ENCODE data around the gene VAC14.
"Not testable (repeated sequence)": the region's sequence is repeated elsewhere in the genome, so short reads cannot be mapped to it uniquely, and the experiment has no call there.

The VAC14 gene

DNA sequence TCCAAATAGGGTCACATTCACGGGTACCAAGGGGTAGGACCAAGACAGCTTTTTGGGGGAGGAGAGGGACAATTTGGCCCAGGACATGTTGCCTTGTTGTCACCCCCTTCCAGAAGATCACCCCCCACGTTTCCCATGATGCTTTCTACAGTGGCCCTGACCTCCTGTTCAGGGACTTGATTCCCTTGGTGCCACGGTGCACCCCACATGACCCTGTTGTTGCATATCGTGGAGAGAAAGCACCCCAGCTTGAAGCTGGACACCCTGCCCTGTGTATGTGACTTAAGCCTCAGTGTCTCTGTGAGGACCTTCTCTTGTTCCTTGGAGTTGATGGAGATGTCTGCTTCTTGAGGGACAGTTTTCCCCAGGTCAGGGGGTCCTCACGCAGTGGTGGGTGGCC, 142.0 kb downstream of the VAC14 start:
- DNase-seq: no peak

DNA sequence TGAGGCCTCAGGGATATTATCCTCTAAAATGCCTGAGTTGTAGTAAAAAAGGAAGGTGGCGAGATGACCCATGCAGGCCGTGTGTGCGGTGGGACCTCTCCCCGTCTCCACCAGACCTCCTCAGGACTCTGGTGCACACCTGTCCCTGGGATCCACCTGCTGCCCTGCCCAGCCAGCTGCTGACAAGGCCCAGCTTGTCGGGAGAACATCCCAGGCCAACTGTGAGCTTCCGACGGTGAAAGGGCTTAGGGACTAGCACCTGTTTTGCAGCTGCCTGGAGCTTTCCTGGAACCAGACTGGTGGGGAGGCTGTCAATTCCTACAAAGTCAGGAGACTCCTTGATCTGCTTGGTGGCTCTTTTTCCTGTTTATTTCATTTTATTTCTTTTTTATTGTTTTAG, 143.0 kb downstream of the VAC14 start:
- DNase-seq: no peak

DNA sequence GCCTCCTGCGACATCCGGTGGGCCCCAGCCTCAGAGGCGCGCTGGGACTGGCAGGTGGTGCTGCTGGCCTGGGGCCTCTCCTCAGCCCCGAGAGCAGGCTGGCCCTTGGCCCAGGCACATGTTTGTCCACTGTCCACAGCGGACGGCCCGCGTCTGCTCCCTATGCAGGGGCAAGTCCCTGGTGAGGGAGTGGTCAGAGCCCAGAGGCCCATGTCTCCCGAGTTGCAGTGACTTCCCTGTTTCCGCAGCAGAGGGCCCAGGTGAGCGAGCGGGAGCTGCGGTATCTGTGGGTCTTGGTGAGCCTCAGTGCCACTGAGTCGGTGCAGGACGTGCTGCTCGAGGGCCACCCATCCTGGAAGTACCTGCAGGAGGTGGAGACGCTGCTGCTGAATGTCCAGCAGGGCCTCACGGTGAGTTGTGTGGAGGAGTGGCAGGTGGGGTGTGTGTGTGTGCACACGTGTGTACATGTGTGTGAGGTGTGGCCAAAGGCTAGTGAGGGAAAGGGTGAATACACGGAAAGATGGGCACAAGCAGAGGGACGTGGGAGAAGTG, 144.2 kb downstream of the VAC14 start:
- DNase-seq: no peak

DNA sequence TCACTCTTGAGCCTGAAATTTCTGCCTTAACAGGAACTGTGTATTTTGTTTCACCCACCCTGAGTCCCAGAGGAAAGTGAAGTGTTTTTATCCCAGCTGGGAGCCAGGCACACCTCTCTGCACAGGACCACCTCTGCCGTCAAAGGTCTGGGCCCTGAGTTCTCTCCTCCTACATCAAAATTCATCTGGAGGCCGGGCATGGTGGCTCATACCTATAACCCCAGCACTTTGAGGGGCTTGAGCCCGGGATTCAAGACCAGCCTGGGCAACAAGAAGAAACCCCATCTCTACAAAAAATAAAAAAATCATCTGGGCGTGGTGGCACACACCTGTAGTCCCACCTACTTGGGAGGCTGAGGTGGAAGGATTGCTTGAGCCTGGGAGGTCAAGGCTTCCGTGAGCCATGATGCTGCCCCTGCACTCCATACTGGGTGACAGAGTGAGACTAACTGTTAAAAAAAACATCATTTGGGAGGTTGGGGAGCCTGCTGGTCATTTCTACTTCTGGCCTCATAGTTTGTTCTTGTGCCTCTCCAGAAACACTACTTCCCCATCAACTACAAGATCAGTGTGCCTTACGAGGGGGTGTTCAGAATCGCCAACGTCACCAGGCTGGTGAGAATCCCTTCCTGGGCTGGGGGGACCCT, 144.8 kb downstream of the VAC14 start:
- DNase-seq: no peak

DNA sequence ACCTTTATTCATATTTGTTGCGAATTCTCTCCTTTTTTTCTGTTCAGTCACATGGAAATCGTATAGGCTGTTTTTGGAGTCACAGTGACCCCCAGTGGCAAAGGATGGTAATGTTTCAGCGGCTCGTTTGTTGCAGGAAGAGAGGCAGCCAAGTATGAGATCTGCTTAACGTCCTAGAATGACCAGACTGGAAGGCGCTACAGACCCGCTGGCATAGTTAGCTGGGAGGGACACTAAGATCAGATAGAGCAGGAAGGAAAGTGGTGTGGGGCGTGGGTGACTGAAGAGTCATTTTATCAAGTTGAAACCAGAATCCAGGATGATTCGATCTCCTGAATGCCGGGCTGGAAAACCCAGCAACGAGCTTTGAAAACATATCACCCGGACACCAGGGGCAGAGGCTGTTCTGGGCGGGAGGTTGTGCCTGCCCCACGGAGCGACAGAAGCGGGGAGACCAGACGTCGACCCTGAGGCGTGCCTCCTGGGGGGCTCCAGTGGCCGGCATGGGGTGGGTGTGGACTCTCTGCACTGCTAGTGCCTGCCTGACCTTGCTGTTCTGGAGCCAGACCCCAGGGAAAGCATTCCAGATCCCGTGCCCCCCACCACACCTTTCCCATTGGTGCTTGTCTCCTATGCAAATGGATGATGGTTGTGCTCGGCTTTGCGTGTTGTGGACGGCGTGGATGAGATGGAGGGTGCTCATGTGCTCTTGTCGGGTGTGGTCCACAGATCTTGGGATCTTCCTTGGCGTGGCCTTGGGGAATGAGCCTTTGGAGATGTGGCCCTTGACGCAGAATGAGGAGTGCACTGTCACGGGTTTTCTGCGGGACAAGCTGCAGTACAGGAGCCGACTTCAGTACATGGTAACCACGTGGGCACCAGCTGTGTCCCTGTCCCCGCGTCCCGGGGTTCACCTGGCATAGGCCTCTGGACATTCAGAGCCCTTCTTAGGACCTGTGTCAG, 146.9 kb downstream of the VAC14 start:
- DNase-seq: peak; percentile 30

DNA sequence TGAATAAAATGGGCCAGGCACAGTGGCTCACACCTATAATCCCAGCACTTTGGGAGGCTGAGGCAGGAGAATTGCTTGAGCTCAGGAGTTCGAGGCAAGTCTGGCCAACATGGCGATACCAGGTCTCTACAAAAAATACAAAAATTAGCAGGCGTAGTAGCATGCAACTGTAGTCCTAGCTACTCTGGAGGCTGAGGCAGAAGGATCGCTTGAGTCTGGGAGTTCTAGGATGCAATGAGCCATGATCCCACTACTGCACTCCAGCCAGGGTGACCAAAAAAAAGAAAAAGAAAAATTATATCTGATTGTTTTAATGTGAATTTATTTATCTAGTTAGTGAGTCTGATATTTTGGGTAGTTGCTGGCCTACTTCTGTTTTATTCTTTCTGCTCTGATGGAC, 147.6 kb downstream of the VAC14 start:
- no peak for DNase-seq

DNA sequence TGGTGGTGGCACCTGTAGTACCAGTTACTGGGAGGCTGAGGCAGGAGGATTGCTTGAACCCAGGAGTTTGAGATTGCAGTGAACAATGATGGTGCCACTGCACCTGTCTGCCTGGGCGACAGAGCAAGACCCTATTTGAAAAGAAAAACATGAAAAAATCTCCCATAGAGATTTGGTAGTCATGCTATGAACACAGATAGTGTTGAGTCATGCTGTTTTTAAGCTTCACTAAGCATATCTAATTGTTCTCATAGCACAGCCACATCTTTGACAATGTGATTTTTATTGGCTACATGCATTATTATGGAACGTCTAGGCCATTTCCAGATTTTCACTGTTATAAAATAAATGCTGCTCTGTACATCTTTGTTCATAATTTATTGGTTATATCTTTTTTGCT, 148.6 kb downstream of the VAC14 start:
- DNase-seq: no peak

DNA sequence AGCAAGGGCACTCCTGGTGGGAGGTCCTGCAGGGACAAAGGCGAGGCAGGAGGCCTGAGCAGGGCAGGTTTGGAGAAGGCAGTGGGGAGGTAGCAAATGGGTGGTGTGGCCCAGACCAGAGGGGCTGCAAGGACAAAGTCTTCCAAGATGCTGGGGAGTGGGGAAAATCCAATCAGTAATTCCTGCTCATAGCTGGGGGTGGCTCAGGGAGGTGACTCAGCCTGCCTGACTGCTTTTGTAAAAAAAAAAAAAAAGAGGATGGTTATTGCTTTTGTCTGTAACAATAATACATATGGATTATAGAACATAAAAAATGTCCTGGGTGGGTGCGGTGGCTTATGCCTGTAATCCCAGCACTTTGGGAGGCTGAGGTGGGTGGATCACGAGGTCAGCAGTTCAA, 149.4 kb downstream of the VAC14 start:
- no peak for DNase-seq

DNA sequence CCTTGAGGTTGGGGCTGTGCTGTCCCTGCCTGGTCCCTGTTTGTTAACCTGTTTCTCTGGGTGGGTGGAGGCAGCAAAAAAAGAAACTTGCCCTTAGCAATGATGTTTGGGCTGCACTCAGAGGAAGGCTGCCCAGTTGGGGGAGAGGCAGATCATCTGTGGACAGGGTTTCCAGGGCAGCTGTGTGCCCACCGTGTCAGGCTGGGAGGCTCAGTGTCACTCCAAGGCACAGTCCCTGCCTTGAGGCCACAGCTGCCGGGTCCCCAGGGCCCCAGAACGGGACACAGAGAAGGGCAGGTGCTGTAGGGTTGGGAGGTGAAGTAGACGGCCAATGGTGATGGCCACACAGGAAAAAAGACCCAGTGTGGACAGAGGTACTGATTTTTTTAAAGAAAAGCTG, 150.7 kb downstream of the VAC14 start:
- DNase-seq: no peak

DNA sequence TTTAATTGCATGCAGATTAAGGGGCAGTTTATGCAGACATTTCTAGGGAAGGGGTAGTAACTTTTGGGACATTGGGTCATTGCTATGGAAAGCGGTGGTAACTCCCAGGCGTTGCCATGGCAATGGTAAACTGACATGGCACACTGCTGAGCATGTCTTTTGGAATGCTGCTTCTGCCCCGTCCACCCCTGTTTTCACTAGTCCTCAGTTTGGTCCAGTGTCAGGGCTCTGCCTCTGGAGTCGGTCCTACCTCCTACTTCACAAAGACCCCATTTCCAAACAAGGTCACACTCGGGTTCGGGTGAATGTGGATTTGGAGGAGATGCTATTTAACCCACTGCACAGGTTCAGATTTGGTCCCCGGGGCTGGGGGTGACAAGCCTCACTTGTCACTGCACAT, 151.7 kb downstream of the VAC14 start:
- no peak for DNase-seq

DNA sequence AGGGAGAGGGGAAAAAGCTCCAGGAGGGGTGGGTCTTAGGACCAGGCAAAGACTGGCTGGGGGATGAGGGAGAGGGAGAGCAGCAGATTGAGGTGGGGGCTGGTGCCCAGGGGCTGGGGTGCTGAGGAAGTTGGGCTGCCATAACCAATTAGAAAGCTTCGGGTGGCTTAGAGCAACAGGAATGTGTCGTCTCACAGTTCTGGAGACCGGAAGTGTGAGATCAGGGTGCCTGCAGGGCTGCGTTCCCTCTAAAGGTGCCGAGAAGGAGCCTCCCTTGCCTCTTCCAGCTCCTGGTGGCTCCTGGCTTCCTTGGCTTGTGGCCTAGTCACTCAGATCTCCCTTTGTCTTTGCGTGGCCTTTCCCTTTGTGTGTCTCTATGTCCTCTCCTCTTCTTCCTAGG, 152.4 kb downstream of the VAC14 start:
- no peak for DNase-seq

DNA sequence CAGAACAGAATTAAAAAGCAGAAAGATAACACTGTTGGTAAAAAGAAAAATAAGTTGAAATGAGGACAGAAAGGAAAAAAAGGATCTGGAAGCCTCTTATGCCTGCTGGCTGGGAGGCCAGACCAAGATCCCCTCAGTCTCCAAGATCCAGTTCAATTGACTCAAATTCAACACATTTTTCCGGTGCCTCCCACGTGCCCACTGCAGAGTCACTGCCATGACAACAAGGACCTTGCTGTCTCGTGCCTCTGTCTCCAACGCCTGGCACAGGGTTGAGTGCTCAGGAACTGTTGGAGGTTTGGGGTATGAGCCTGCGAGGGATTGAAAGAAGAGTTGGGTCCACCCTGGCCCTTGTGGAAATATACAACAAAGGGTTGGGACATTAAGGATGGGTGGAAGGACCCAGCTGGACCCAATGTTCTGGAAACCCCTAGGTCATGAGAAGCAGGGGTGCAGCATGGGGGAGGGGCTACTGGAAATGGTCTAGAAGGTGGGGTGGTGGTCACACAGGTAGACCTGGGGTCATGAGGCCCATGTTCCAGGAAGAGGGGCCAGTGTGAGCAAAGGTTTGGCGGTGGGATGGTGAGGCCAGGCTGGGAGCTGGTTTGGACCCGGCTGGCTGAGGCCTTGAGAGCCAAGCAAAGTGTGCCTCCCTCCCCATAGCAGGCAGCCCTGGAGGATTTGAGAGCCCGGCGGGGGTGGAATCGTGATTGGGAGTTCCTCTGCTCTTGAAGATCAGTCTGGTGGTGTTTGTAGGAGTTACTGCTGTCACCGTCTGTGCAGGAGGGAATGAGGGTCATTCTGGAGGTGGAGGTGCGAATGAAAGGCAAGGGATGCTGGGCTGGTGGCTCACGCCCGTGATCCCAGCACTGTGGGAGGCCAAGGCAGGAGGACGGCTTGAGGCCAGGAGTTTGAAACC, 153.3 kb downstream of the VAC14 start:
- DNase-seq: no peak

DNA sequence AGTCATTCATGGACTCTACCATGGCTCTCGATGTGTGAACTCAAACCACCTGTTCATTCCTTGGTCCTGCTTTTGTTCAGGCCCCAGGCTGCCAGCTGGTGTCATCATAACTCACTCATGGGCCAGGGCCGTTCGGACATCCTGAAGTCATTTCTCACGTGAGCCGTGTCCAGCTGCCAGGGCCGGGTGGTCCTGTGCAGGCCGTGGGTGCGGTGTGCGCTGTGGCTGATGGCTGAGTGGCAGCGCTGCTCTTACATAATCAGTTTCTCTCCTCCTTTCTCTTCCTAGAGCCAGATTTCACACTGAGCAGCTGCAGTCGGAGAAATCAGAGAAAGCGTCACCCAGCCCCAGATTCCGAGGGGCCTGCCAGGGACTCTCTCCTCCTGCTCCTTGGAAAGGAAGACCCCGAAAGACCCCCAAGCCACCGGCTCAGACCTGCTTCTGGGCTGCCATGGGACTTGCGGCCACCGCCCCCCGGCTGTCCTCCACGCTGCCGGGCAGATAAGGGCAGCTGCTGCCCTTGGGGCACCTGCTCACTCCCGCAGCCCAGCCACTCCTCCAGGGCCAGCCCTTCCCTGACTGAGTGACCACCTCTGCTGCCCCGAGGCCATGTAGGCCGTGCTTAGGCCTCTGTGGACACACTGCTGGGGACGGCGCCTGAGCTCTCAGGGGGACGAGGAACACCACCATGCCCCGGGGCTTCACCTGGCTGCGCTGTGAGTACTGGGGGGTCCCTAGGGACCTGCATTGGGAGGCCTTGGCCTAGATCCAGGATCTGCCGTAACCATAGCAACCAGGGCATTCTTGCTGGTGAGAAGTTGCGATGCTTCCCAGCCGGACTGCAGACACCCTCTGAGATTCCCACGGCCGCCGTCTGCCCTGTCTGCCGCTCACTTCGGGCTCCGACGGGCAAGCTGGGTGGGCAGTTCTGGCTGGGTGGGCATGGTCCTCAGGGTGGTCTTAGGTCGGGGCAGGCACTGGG, 154.4 kb downstream of the VAC14 start, which contains the start of gene IL34:
Gene IL34, plus strand, starts transcription at position 300 of the 982 bp plus-strand sequence. Its CDS starts 389 bp downstream, at position 689.
- no peak for DNase-seq

DNA sequence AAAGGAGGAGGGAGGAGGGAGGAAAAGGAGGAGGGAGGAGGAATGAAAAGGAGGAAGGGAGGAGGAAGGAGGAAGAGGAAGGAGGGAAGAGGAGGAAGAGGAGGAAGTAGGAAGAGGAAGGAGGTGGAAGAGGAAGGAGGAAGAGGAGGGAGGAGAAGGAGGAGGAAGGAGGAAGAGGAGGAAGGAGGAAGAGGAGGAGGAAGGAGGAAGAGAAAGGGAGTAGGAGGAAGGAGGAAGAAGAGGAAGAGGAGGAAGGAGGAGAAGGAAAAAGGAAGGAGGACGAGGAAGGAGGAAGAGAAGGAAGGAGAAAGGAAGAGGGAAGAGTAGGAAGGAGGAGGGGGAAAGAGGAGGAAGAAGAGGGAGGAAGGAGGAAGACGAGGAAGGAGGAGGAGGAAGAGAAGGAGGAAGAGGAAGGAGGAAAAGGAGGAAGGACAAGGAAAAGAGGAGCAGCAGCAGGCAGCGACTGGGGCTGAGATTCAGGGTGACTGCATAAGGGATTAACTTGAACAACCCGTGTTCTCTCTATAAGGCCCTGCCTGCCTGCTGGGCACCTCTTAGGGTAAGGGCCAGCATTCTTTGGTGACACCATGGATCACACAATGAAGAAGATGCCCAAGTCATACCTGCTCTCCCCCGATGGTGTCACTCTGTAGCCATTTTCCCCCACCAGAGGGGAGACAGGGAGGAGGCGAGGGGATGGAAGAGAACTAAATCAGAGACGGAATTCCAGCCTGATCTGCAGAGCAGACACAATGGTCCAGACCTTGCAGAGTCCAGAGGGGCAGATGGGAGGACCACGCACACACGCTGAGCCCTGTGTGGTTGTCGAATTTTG, 156.0 kb downstream of the VAC14 start:
- no peak for DNase-seq

DNA sequence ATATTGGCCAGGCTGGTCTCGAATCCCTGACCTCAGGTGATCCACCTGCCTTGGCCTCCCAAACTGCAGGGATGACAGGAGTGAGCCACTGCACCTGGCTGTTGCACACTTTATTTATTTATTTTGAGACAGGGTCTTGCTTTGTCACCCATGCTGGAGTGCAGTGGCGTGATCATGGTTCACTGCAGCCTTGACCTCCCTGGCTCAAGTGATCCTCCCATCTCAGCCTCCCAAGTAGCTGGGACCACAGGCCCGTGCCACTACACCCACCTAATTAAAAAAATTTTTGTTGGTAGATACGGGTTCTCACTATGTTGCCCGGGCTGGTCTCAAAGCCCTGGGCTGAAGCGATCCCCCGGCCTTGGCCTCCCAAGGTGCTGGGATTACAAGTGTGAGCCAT, 157.7 kb downstream of the VAC14 start:
- not testable (repeated sequence) for DNase-seq

DNA sequence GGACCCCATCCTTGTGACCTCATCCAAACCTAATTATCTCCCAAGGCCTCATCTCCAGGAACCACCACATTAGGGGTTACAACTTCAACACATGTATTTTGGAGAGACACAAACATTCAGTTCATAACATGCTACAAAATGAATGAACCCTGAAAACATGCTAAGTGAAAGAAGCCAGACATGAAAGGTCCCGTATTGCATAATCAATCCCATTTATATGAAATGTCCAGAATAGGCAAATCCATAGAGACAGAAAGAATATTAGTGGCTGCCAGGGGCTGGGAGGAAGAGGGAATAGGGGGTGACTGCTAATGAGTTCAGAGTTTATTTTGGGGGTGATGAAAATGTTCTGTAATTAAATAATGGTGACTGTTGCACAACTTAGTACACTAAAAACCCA, 158.3 kb downstream of the VAC14 start:
- no peak for DNase-seq

DNA sequence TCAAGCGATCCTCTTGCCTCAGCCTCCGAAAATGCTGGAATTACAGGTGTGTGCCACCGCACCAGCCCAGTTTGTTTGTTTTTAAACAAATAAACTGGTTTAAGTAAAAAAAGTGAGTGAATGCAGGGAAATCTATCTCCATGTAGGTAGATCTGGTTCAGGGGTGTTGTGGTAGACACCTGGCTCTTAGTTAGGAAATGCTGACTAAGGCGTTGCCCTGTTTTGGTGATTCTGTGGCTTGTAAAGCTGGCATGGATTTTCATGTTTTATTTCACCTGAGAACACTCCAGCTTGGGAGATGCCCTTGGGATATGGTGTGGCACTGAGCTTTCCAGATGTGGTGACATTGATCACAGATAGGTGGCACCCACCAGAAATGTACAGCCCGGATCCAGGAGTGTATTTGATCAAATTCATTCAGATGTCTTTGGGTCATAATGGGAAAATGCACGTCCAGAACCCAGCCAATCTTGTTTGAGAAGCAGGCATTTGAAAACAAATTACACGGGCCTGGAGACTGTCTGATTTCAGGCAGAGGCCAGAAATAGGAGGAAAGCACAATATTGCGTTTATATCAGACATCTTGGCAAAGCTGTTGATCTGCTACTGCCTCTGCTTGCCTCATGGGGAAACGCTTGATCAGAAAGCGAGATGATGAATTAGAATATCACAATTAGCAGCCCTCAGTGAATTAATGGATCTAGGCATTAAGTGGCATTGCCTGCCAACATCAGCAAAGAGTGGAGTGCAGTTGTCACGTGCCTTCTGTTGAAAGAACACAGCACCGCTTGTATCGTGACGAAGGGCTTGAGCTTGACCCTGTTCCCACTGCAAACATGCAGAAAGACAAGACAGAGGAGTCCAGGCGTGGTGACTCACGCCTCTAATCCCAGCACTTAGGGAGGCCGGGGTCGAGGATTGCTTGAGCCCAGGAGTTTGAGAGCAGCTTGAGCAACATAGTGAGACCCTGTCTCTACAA, 161.9 kb downstream of the VAC14 start:
- no peak for DNase-seq

Measured in GF-D8 (cell line).